HG03159 (cell line): ENCODE results near the gene RRAGA.
A peak's percentile ranks its signal among the peaks of the same experiment; 100 is the strongest.
"Not testable (repeated sequence)": the region's sequence is repeated elsewhere in the genome, so short reads cannot be mapped to it uniquely, and the experiment has no call there.

Experiments used
- ATAC-seq: cut with Tn5 transposase; IDR thresholded peaks from one replicate; pipeline ENCODE4 v1.9.1; 2021; ENCODE audit warnings: mild to moderate bottlenecking, moderate library complexity; ENCODE audit not compliant: unreplicated experiment

The RRAGA gene

DNA sequence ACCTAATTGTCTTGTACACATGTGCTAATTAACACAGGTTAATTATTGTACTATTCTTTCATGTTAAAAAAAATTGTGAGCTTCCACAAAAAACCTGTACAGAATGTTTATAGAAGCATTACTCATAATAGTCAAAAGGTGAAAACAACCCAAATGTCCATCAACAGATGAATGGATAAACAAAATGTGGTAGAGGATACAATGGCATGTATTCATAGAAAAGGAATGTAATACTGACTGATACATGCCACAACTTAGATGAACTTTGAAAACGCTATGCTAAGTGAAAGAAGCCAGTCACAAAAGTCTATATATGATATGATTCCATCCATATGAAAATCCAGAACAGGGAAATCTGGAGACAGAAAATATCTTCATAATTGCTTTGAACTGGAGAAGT is 25.6 kb downstream of the RRAGA start:
- no peak for ATAC-seq

- peak; percentile 57 for ATAC-seq
Measured at GRCh38 chr9:19085295-19085694, 36.1 kb downstream of the RRAGA start.

GRCh38 chr9:19087106-19088000 is 38.1 kb downstream of the RRAGA start:
- no peak for ATAC-seq

- not testable (repeated sequence) for ATAC-seq
Measured at GRCh38 chr9:19097431-19097830, 48.2 kb downstream of the RRAGA start.
